NCI-H526 (cell line): ENCODE data around the gene MEIOB.

Experiments used
- DNase-seq, 2 experiments: peaks; one replicate each; lab custom pipeline; 2025; lab: John Stamatoyannopoulos, UW

The MEIOB gene

DNA sequence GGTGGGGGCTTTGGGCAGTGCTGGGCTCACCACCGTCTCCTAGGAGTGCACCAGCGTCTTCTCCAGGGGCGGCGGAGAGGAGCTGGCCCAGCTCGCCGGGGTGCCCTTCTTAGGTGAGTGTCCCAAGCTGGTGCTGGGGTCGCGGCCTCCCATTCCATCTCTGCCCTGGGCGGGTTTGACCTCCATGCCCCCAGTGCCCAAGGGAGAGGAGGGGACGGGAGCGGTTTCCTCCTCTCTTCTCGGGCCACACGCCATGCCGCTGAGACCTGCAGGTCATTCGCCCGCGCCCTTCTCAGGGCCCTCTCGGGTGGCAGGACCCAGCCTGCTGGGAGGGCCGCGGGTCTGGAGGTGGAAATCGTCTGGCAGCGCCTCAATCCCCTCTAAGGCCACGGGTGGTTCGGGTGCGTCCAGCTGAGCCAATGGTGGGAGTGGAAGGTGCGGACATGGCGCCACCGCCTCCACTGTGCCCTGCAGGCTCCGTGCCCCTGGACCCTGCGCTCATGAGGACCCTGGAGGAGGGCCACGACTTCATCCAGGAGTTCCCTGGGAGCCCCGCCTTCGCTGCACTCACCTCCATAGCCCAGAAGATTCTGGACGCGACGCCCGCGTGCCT, 83.8 kb downstream of the MEIOB start:
- DNase-seq: no peak

DNA sequence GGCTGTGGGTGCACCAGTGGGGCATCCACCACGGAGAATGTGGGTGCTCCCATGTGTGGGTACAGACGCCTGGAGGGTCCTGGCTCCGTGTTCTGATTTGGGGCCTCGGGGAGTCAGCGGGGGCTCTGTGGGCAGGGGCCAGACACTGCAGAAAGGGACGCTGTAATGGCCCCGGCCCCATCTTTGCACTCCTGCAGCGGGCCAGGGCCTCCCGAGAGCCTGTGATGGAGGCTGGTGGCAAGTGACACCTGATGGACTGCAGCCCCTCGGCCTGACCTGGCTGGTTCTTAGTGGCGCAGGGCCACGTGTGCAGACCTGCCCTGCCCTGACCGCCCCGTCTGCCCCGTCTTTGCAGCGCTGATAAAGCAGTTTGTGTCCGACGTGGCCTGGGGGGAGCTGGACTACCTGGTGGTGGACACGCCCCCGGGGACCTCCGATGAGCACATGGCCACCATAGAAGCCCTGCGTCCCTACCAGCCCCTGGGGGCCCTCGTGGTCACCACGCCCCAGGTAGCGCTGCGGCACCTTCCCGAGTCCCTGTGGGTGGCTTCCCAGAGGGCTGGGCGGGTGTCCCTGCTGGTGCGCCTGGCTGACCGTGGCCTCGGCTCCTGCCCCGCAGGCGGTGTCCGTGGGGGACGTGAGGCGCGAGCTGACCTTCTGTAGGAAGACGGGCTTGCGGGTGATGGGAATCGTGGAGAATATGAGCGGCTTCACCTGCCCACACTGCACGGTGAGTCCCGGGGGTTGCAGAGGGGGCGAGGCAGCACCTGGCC, 84.5 kb downstream of the MEIOB start:
- no peak for DNase-seq

GRCh38 chr16:1787056-1787321, 85.0 kb downstream of the MEIOB start:
- DNase-seq: no peak

GRCh38 chr16:1786242-1787055, 85.5 kb downstream of the MEIOB start:
- no peak for DNase-seq

GRCh38 chr16:1785846-1786170, 86.2 kb downstream of the MEIOB start:
- no peak for DNase-seq

GRCh38 chr16:1784977-1785845, 86.8 kb downstream of the MEIOB start:
- no peak for DNase-seq
